Kidney epithelial cell (primary cell): ENCODE results near the gene PARP8. TPM values are rescaled to one million over a fixed set of nuclear protein-coding genes. Genes with fewer than 3 reads are reported as not detected.
"Not testable (repeated sequence)": the region's sequence is repeated elsewhere in the genome, so short reads cannot be mapped to it uniquely, and the experiment has no call there.

ENCODE experiments used
- DNase-seq: peaks from one replicate; pipeline ENCODE4 v3.0.0-alpha.2; 2010; ENCODE audit warnings: low read depth
- H3K27me3 ChIP-seq: 2 replicates; pipeline ENCODE4 v1.6.0; 2011; ENCODE audit warnings: low read length; ENCODE audit not compliant: control insufficient read depth, insufficient read depth
- H3K36me3 ChIP-seq: 2 replicates; pipeline ENCODE4 v1.5.1; 2011; ENCODE audit warnings: low read length; ENCODE audit not compliant: control insufficient read depth, insufficient read depth
- H3K4me3 ChIP-seq: 2 replicates; pipeline ENCODE4 v1.5.1; 2011; ENCODE audit warnings: low read depth, mild to moderate bottlenecking, control low read depth, low read length
- CTCF ChIP-seq: IDR thresholded peaks from 2 replicates; pipeline ENCODE4 v1.5.1; 2011; ENCODE audit warnings: mild to moderate bottlenecking, moderate library complexity, low read length, control low read depth, inconsistent platforms; ENCODE audit not compliant: insufficient read depth, poor library complexity, severe bottlenecking
- total RNA-seq: library from RNA; depleted of rRNA; stranded (reverse); fragments of >200 nt; gene quantifications from 2 replicates; pipeline ENCODE4 v1.2.3, GENCODE V29; 2015

The PARP8 gene
- total RNA-seq, 1 donor from 2014 or later = 29.7 TPM

DNA sequence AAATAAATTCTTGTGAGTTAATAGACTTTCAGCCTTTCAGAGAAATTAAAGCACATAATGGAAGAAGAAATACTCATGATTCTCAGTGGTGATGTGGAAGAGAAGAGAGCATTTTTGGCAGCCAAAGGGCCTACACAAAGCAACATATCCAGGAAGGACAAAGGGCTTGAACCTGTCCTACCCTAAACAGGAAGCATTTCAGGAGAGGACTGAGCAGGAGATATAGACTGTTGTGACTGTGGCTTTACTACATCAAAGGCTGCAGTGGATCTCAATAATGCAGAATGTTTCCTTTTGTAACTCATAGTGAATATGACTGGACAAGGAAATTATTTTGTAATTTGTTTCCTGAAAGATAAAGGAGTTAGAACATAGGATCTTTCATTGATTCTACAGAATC, 1.3 kb upstream of the PARP8 start:
- Histone ChIP-seq H3K27me3 (no peaks in the 10 kb centered on the region), H3K36me3 (no peaks in the 10 kb centered on the region), H3K4me3 (no peak overlapping the region)

GRCh38 chr5:50665761-50666202, 655 bp upstream of the PARP8 start:
- H3K4me3 ChIP-seq = peak overlapping the region; percentile 98
- H3K27me3 ChIP-seq, DNase-seq, H3K36me3 ChIP-seq: not testable (repeated sequence)

More for the DNA sequence above, 1.3 kb upstream of the PARP8 start:
- TF ChIP-seq CTCF = no peak
- DNase-seq = no peak

DNA sequence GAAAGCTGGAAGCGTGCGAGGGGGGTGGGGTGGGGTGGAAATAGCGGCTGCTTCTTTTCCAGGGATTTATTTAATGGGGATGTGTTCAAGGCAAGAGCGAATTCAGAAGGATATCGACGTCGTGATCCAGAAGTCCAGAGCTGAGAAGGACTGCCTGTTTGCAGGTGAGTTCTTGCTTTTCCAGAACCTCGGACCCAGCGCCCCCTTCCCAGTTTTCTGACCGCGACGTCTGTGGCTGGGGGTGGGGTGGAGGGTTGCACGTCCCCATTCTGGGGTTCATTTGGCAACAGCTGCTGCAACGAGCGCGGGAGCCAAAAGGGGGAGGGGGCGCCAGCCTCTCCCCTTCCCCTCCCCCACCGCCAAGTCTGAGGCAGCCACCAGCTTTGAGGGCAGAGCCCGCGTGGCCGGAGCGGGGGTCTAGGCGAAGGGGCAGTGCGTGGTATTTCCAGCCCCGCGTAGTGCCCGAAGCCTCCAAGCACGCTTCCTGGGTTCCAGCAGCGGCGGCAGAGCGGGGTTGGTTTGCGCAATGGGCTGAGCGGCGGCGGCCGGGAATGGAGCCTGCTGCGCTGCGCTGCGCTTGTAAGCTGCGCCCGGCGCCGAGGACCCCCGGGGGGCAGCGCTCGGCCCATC, 701 bp downstream of the PARP8 start:
- no peaks in the 10 kb centered on the region for H3K36me3 ChIP-seq
- peak overlapping the region; percentile 98 for H3K4me3 ChIP-seq
- H3K27me3 ChIP-seq = no peaks in the 10 kb centered on the region
- no peak for TF ChIP-seq CTCF
- no peak for DNase-seq

DNA sequence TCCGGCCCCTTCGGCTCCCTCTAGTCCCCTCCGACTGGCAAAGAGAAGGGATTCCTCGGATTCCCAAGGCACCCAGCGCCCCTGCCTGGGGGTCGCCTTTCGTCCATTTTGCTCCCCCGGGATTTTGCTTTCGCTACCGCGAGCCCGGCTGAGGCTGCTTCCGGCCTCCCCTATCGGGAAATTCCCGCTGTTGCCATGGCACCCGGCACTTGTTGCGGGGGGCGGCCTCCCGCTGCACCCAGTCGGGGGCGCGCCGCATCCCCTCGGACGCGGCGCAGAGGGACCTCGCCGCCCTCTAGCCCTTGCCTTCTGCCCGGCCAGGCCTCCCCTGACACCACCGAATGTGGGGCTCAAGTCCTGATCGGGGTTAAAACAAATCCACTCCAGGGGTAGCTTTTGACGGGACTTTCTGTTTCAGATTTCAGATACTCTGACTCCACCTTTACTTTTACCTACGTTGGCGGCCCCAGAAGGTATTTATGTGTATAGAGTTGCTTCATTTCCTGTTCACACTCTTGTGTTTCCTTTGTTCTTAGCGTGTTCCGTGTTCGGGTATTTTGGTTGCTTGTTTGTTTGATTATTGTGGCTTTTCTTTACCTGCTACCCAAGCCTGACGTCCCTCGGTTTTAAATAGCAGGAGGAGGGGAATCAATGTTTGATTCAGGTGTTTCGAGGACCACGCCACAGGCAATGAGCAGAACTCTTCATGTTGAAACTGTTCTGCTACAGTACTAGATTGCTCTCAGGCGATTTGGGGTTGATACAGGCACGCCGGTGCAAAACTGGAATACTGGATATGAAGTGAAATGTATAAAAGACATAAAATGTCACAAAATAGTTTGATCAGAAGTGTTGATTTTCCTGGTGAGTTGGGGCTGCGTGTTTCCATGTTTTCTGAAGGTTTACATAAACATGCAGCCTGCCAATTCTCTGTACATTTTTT, 1.5 kb downstream of the PARP8 start:
- no peak for TF ChIP-seq CTCF
- Histone ChIP-seq H3K4me3 (peak overlapping the region; percentile 98), H3K36me3 (no peaks in the 10 kb centered on the region), H3K27me3 (no peaks in the 10 kb centered on the region)
- DNase-seq = peak; percentile 31

DNA sequence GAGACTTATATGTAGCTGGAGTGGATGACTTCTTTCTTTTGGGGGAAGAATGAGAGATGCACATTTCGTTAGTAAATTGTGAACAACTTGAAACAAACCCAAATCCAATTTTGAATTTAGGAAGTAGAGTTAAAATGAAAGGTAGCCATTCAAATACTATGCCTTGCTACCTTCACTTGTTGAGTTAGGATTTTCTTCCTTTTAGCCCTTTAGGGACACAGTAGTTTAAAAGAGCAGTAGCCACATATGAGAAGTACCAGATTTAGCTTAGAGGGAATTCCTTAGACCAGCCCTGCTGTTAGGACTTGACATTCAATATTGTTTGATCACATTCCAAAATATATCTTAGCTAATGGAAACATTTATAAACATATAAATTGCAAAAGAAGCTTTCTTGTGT, 2.2 kb downstream of the PARP8 start:
- not testable (repeated sequence) for DNase-seq, H3K36me3 ChIP-seq, H3K27me3 ChIP-seq
- peak overlapping the region; percentile 98 for H3K4me3 ChIP-seq

DNA sequence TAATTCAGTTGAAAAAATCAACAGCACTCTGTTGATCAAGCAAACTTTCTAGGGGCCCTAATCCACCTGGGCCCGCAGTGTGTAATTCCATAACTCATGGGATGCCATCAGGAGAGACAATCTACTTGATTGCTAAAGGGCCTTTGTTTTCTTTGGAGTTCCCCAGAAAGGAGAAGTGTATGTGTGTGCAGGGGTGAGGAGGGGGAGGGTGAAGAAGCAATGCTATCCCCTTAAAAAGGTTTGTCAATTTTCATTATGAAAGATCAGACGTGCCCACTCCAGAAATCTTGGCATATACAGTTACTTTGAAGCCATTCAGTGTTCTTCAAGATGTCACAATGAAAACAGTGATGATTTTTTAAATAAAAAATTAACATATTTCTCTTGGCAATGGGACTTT, 6.2 kb downstream of the PARP8 start:
- no peak for DNase-seq
- TF ChIP-seq CTCF = no peak
- no peaks in the 10 kb centered on the region for H3K36me3 ChIP-seq
- no peaks in the 10 kb centered on the region for H3K27me3 ChIP-seq
- no peak overlapping the region for H3K4me3 ChIP-seq

GRCh38 chr5:50673444-50673843, 7.0 kb downstream of the PARP8 start:
- H3K4me3 ChIP-seq, H3K27me3 ChIP-seq, DNase-seq, H3K36me3 ChIP-seq: not testable (repeated sequence)
